Gastroesophageal sphincter (tissue), 4 donors: ENCODE results near the gene RTN4IP1. TPM values are rescaled to one million over a fixed set of nuclear protein-coding genes. Genes with fewer than 3 reads are reported as not detected.

ENCODE experiments used
- ATAC-seq: fragments of 150-250 bp; one replicate; pipeline ENCODE4 v1.9.1; 2016; ENCODE audit warnings: mild to moderate bottlenecking, moderate library complexity
- H3K27ac ChIP-seq, 4 donors: fragments of 200-600 bp; sonication (generic) in 3 of 4; 1 replicate in 3 of 4; 2 replicates in 1 of 4; pipeline ENCODE4 v1.5.1; 2016 to 2019
- H3K27me3 ChIP-seq: fragments of 200-600 bp; sonication (generic); one replicate; pipeline ENCODE4 v1.5.1; 2019
- H3K36me3 ChIP-seq, 2 donors: fragments of 200-600 bp; sonication (generic); one replicate each; pipeline ENCODE4 v1.5.1; 2019; ENCODE audit warnings: control low read depth in 1 of 2
- H3K4me1 ChIP-seq, 3 donors: fragments of 200-600 bp; sonication (generic); 1 replicate in 2 of 3; 2 replicates in 1 of 3; pipeline ENCODE4 v1.5.1; 2016 to 2019; ENCODE audit warnings: control low read depth in 2 of 3
- H3K4me3 ChIP-seq, 2 donors: fragments of 200-600 bp; sonication (generic); one replicate each; pipeline ENCODE4 v1.5.1; 2019; ENCODE audit warnings: mild to moderate bottlenecking in 1 of 2, moderate library complexity in 1 of 2
- H3K9me3 ChIP-seq, 3 donors: fragments of 200-600 bp; sonication (generic); one replicate each; pipeline ENCODE4 v1.5.1; 2017 to 2019; ENCODE audit warnings: control low read depth in 2 of 3
- EP300 ChIP-seq: sonication (generic); formaldehyde crosslinking; IDR thresholded peaks from one replicate; pipeline ENCODE4 v1.6.1; 2017; ENCODE audit warnings: antibody characterized with exemption, mild to moderate bottlenecking
- POLR2A ChIP-seq, 2 donors: fragments of 450-650 bp; IDR thresholded peaks; one replicate each; pipeline ENCODE4 v1.6.1; 2017; ENCODE audit warnings: antibody characterized with exemption in 2 of 2, mild to moderate bottlenecking in 2 of 2, moderate library complexity in 1 of 2
- POLR2AphosphoS5 ChIP-seq: sonication (generic); formaldehyde crosslinking; IDR thresholded peaks from one replicate; pipeline ENCODE4 v1.6.1; 2017; ENCODE audit warnings: antibody characterized with exemption
- WGBS, 2 donors: methylation state at CpG; one replicate each; pipeline ENCODE4 v1.1.5; 2018; ENCODE audit warnings: low coverage in 1 of 2; 5-methylcytosine and 5-hydroxymethylcytosine counted together
- total RNA-seq, 4 donors: library from RNA; depleted of rRNA; stranded (reverse); fragments of >200 nt; gene quantifications; one replicate each; pipeline ENCODE4 v1.1.0, GENCODE V29; 2016
- TF ChIP-seq, protein P1 (sequence below), 4 experiments: fragments of 200-600 bp in 2 of 4; fragments of 450-650 bp in 2 of 4; sonication (generic) in 1 of 4; IDR thresholded peaks; one replicate each; pipeline ENCODE4 v1.5.1; 2017 to 2019; ENCODE audit warnings: antibody characterized with exemption in 4 of 4, mild to moderate bottlenecking in 2 of 4, moderate library complexity in 2 of 4

Gene RTN4IP1
- total RNA-seq, 4 donors from 2014 or later = 2.3 to 5.3 (median 3.5) TPM

DNA sequence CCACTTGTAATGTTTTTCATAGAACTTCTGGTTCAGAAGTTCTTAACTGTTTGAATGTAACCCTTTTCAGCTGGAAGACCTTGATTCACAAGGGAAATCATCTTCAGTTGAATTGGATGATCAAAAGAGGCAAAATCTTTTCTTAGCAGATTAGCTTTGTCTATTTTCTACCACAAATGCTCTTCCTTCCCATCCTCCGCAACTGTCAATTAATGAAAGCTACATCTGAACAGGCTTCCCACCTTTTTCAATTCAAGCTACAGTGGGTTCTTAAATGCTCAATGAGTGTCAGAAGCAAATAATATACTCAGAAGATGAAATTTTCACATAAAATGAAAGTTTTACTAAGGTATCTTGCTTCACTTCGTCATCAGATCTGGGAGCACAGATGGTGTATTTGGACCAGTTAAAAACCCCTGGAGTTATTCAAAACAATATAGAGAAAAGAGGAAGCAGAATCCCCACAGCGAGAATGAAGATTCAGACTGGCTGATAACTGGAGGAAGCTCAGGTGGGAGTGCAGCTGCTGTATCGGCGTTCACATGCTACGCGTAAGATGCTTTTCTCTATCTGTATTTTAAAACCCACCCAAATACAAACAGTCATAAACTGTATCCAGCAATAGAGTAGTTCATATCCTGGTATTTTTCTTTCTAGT, 19.5 kb upstream of the RTN4IP1 start:
- Histone ChIP-seq H3K27me3 (no peaks in the 10 kb centered on the region), H3K4me3 (no peak overlapping the region), H3K9me3 (no peaks in the 10 kb centered on the region), H3K27ac (no peak overlapping the region), H3K4me1 (no peaks in the 10 kb centered on the region), H3K36me3 (peaks cover 7 to 81% of the 10 kb centered on the region in 2 donors)
- WGBS, 2 donors = 91% methylated on average over 4 to 7 of the region's 7 CpGs
- ATAC-seq = no peak
- TF ChIP-seq POLR2AphosphoS5 = no peak
- no peak for TF ChIP-seq POLR2A (IDR thresholded peaks at IDR 0.05)
- no peak for TF ChIP-seq EP300
- TF ChIP-seq, protein P1, sequence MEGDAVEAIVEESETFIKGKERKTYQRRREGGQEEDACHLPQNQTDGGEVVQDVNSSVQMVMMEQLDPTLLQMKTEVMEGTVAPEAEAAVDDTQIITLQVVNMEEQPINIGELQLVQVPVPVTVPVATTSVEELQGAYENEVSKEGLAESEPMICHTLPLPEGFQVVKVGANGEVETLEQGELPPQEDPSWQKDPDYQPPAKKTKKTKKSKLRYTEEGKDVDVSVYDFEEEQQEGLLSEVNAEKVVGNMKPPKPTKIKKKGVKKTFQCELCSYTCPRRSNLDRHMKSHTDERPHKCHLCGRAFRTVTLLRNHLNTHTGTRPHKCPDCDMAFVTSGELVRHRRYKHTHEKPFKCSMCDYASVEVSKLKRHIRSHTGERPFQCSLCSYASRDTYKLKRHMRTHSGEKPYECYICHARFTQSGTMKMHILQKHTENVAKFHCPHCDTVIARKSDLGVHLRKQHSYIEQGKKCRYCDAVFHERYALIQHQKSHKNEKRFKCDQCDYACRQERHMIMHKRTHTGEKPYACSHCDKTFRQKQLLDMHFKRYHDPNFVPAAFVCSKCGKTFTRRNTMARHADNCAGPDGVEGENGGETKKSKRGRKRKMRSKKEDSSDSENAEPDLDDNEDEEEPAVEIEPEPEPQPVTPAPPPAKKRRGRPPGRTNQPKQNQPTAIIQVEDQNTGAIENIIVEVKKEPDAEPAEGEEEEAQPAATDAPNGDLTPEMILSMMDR (IDR thresholded peaks at IDR 0.05) = no peak

DNA sequence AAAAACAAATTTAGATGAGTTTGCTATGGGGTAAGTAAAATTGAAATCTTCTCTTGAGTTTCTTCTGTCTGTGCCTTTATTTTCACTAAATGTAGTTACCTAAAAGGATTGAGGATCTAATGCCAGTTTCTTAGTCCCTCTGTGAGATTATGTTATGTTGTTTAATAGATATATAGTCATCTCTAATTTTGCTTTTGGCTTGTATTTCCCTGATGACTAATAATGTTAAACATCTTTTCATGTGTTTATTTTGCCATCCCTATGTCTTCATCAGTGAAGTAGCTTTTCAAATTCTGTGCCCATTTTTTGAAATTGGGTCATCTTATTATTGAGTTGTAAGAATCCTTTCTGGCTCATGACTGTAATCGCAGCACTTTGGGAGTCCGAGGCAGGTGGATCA, 13.8 kb upstream of the RTN4IP1 start:
- TF ChIP-seq POLR2A (IDR thresholded peaks at IDR 0.05) = no peak
- TF ChIP-seq, protein P1 (IDR thresholded peaks at IDR 0.05) = no peak
- no peak for TF ChIP-seq POLR2AphosphoS5
- TF ChIP-seq EP300 = no peak

DNA sequence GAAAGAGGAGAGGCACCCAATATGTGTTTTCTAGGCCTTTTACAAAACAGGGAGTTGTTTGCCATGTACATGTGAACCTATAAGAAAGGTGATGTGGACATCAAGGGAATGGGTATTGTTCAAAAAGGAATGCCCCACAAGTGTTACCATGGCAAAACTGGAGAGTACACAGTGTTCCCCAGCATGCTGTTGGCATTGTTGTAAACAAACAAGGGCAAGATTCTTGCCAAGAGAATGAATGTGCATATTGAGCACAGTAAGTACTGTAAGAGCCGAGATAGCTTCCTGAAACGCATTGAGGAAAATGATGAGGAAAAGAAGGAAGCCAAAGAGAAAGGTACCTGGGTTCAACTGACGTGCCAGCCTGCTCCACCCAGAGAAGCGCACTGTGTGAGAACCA, 13.2 kb upstream of the RTN4IP1 start:
- H3K4me3 ChIP-seq = no peak overlapping the region

More for the DNA sequence above, 13.8 kb upstream of the RTN4IP1 start:
- Histone ChIP-seq H3K36me3 (peaks cover 0 to 64% of the 10 kb centered on the region in 2 donors), H3K27me3 (no peaks in the 10 kb centered on the region), H3K9me3 (no peaks in the 10 kb centered on the region), H3K27ac (no peak overlapping the region), H3K4me1 (no peaks in the 10 kb centered on the region), H3K4me3 (no peak overlapping the region)
- WGBS, 2 donors = 100% methylated on average over 1 of the region's 2 CpGs; no CpG with 5 or more reads in 1 of the 2 donors
- ATAC-seq = no peak

DNA sequence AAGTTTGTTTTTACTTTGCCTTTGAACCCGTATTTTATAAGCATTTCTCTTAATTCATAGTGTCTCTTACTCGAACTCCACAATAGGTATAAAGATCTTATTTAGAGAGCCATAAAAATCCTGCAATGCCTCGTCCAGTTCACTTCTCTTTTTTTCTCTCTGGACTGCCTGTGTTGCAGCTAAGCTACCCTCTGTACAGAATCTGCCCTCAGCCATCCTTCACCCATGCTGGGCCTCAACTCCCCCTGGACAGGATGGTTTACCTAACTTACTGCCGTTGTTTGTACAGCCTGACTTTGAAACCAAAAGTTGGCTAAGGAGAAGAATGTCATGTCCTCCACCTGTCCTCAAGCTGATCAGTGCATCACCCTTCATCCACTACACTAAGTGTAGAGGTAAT, 10.5 kb upstream of the RTN4IP1 start:
- no peaks in the 10 kb centered on the region for H3K9me3 ChIP-seq
- H3K36me3 ChIP-seq = peaks cover 0 to 43% of the 10 kb centered on the region in 2 donors
- H3K4me3 ChIP-seq = no peak overlapping the region
- ATAC-seq = no peak
- no peaks in the 10 kb centered on the region for H3K27me3 ChIP-seq
- H3K27ac ChIP-seq = no peak overlapping the region
- 75 to 85% methylated on average over 3 to 4 of the region's 4 CpGs for WGBS, 2 donors
- H3K4me1 ChIP-seq = no peaks in the 10 kb centered on the region
- TF ChIP-seq EP300 (no peak), POLR2A (IDR thresholded peaks at IDR 0.05) (no peak), POLR2AphosphoS5 (no peak)
- TF ChIP-seq, protein P1 (IDR thresholded peaks at IDR 0.05) = no peak

More for the DNA sequence above, 13.2 kb upstream of the RTN4IP1 start:
- no peak for ATAC-seq
- TF ChIP-seq EP300 = no peak
- TF ChIP-seq POLR2A (IDR thresholded peaks at IDR 0.05) = no peak
- TF ChIP-seq POLR2AphosphoS5 = no peak
- TF ChIP-seq, protein P1 (IDR thresholded peaks at IDR 0.05) = no peak
- Histone ChIP-seq H3K36me3 (peaks cover 0 to 60% of the 10 kb centered on the region in 2 donors), H3K9me3 (no peaks in the 10 kb centered on the region), H3K4me1 (no peaks in the 10 kb centered on the region), H3K27ac (no peak overlapping the region), H3K27me3 (no peaks in the 10 kb centered on the region)
- WGBS, 2 donors = 94 to 95% methylated on average over 4 of the region's 4 CpGs

DNA sequence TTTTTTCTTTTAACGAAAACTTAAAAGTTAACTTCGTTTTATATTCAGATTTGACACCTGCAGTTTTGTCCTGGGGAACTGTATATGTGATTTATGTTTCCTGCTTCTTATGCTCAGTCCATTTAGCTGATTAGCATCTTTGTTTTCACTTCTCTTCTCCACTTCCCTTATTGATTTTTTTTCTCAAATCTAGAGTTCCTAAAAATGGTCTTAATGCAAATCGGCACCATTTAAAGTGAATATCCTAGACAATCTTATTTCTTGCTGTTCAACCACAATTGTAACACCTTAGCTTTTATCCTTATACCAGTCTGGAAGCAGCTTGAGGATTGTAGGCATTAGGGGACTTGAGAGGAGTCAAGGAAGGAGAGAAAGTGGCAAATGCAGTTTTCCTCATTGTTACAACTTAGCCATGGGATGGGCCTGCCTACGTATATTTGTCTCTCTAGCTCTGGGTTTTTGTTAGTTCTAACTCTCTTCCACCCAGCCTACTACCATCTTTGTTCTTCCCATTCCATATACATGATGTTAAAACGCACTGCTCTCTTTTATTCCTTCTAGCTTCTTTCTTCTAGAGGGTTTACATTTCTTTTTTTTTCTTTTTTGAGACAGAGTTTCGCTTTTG, 8.5 kb upstream of the RTN4IP1 start:
- TF ChIP-seq EP300 = no peak
- TF ChIP-seq, protein P1 (IDR thresholded peaks at IDR 0.05) = no peak
- TF ChIP-seq POLR2A (IDR thresholded peaks at IDR 0.05) = no peak
- TF ChIP-seq POLR2AphosphoS5 = no peak
- Histone ChIP-seq H3K27ac (no peak overlapping the region), H3K4me1 (no peaks in the 10 kb centered on the region), H3K9me3 (no peaks in the 10 kb centered on the region), H3K36me3 (peaks cover 0 to 23% of the 10 kb centered on the region in 2 donors), H3K27me3 (no peaks in the 10 kb centered on the region), H3K4me3 (no peak overlapping the region)
- WGBS, 2 donors = 68 to 70% methylated on average over 6 of the region's 6 CpGs
- no peak for ATAC-seq
